HepG2 (cell line): ENCODE data around the gene TAF12. TPM values are rescaled to one million over a fixed set of nuclear protein-coding genes. Genes with fewer than 3 reads are reported as not detected.

Experiments used
- ATF7 ChIP-seq, 2 experiments: fragments of 450-650 bp in 1 of 2; sonication (generic) in 1 of 2; formaldehyde crosslinking in 1 of 2; IDR thresholded peaks; 2 replicates each; pipeline versions ENCODE4 v1.4.0 to v1.6.1; 2016 to 2020; ENCODE audit warnings: antibody characterized with exemption in 1 of 2, mild to moderate bottlenecking in 1 of 2, missing genetic modification reagents in 1 of 2
- BCL6 ChIP-seq: IDR thresholded peaks from 2 replicates; pipeline ENCODE4 v1.6.1; 2016; ENCODE audit warnings: missing genetic modification reagents, missing compliant biosample characterization
- BRCA1 ChIP-seq: sonication (generic); formaldehyde crosslinking; IDR thresholded peaks from 2 replicates; pipeline ENCODE4 v1.4.0; 2020; ENCODE audit warnings: missing genetic modification reagents
- BRF2 ChIP-seq: sonication (generic); formaldehyde crosslinking; IDR thresholded peaks from 2 replicates; pipeline ENCODE4 v1.8.1; 2022; ENCODE audit warnings: mild to moderate bottlenecking, missing genetic modification reagents
- CHD2 ChIP-seq: IDR thresholded peaks from 2 replicates; pipeline ENCODE4 v1.6.1; 2011; ENCODE audit warnings: low read depth, low read length, improper control_type of control experiment
- GATAD2A ChIP-seq: IDR thresholded peaks from 2 replicates; pipeline ENCODE4 v1.6.1; 2016
- GTF2F1 ChIP-seq: fragments of 150-350 bp; IDR thresholded peaks from 2 replicates; pipeline ENCODE4 v1.6.1; 2014; ENCODE audit warnings: low read length
- JUND ChIP-seq: sonication (generic); formaldehyde crosslinking; IDR thresholded peaks from 2 replicates; pipeline ENCODE4 v1.8.0; 2022; ENCODE audit warnings: mild to moderate bottlenecking, missing genetic modification reagents
- MLX ChIP-seq: IDR thresholded peaks from 2 replicates; pipeline ENCODE4 v1.6.1; 2016
- MXI1 ChIP-seq: IDR thresholded peaks from 3 replicates; pipeline ENCODE4 v1.6.1; 2012; ENCODE audit warnings: low read depth, low read length, inconsistent platforms, borderline replicate concordance
- MZF1 ChIP-seq: sonication (generic); formaldehyde crosslinking; IDR thresholded peaks from 2 replicates; pipeline ENCODE4 v1.8.1; 2023; ENCODE audit warnings: mild to moderate bottlenecking, missing genetic modification reagents, borderline replicate concordance
- PAX8 ChIP-seq: sonication (generic); formaldehyde crosslinking; IDR thresholded peaks from 2 replicates; pipeline ENCODE4 v1.8.0; 2022; ENCODE audit warnings: mild to moderate bottlenecking, missing genetic modification reagents, borderline replicate concordance
- STAG1 ChIP-seq: sonication (generic); formaldehyde crosslinking; IDR thresholded peaks from 2 replicates; pipeline ENCODE4 v1.4.0; 2020; ENCODE audit warnings: missing genetic modification reagents
- TOPORS ChIP-seq: sonication (generic); formaldehyde crosslinking; IDR thresholded peaks from 2 replicates; pipeline ENCODE4 v1.8.0; 2023; ENCODE audit warnings: mild to moderate bottlenecking, missing genetic modification reagents
- ZFY ChIP-seq: sonication (generic); formaldehyde crosslinking; IDR thresholded peaks from 2 replicates; pipeline ENCODE4 v1.4.0; 2020; ENCODE audit warnings: missing genetic modification reagents
- ZHX2 ChIP-seq, 2 experiments: sonication (generic) in 1 of 2; formaldehyde crosslinking in 1 of 2; IDR thresholded peaks; 2 replicates each; pipeline versions ENCODE4 v1.6.1 to v1.9.0; 2014 to 2022; ENCODE audit warnings: antibody characterized with exemption in 1 of 2, borderline replicate concordance in 1 of 2, inconsistent platforms in 1 of 2, low read depth in 1 of 2, missing genetic modification reagents in 1 of 2
- ZNF546 ChIP-seq: sonication (generic); formaldehyde crosslinking; conservative IDR thresholded peaks from 2 replicates; pipeline ENCODE4 v1.8.1; 2023; ENCODE audit warnings: mild to moderate bottlenecking, missing genetic modification reagents
- ZNF574 ChIP-seq: sonication (generic); formaldehyde crosslinking; IDR thresholded peaks from 2 replicates; pipeline ENCODE4 v1.4.0; 2020; ENCODE audit warnings: missing genetic modification reagents
- ZNF737 ChIP-seq: sonication (generic); formaldehyde crosslinking; IDR thresholded peaks from 2 replicates; pipeline ENCODE4 v1.5.0; 2020; ENCODE audit warnings: missing genetic modification reagents, mild to moderate bottlenecking, borderline replicate concordance
- ZNF75D ChIP-seq: sonication (generic); formaldehyde crosslinking; IDR thresholded peaks from 2 replicates; pipeline ENCODE4 v1.8.1; 2023; ENCODE audit warnings: missing genetic modification reagents, mild to moderate bottlenecking, borderline replicate concordance
- ZNF766 ChIP-seq: sonication (generic); formaldehyde crosslinking; IDR thresholded peaks from 2 replicates; pipeline ENCODE4 v1.5.0; 2020; ENCODE audit warnings: missing genetic modification reagents, borderline replicate concordance
- polyA plus RNA-seq, 8 experiments: library from polyadenylated mRNA; depleted of rRNA in 3 of 8; stranded (reverse) in 7 of 8; unstranded in 1 of 8; fragments of >200 nt; fragmentation: Illumina TruSeq in 4 of 8; extraction: Trizol in 4 of 8; gene quantifications; 2 replicates each; pipeline versions ENCODE4 v1.2.1 to v1.2.3, GENCODE V29; 2011 to 2016; ENCODE audit warnings: low read depth in 4 of 8, missing spikeins in 1 of 8, mixed read lengths in 1 of 8; ENCODE audit not compliant: insufficient read depth in 1 of 8
- total RNA-seq, 5 experiments: library from RNA; depleted of rRNA; stranded (reverse); fragments of >200 nt; fragmentation: Illumina TruSeq; extraction: Trizol; gene quantifications; 2 replicates each; pipeline ENCODE4 v1.2.3, GENCODE V29; 2016; ENCODE audit warnings: low read depth in 1 of 5

TAF12 gene
- total and polyA plus RNA-seq, 2 of the 13 experiments (the other 11 are each of a cell fraction or from before 2014, with no cell fraction given) = 16.3 to 17.1 TPM

GRCh38 chr1:28646040-28646439 is 3.2 kb upstream of the TAF12 start (continued):
- TF ChIP-seq ZHX2 (IDR thresholded peaks at IDR 0.05; ENCODE audit: low read depth) (no peak), ZHX2 (CRISPR knock-in tag; IDR thresholded peaks at IDR 0.05; ENCODE audit: borderline replicate concordance) (no peak), STAG1 (CRISPR knock-in tag) (no peak), GTF2F1 (no peak), ATF7 (IDR thresholded peaks at IDR 0.05) (no peak), ATF7 (CRISPR knock-in tag; IDR thresholded peaks at IDR 0.05) (no peak), TOPORS (CRISPR knock-in tag) (no peak), MXI1 (peak; percentile 22; the same call in 1 of the 3 replicates), BRF2 (CRISPR knock-in tag) (no peak), ZFY (CRISPR knock-in tag) (no peak), GATAD2A (CRISPR knock-in tag) (peak; percentile 48; the same call in 1 of the 2 replicates), MZF1 (CRISPR knock-in tag) (no peak), ZNF737 (CRISPR knock-in tag) (no peak), PAX8 (CRISPR knock-in tag) (no peak), ZNF75D (CRISPR knock-in tag) (no peak), CHD2 (no peak), BRCA1 (CRISPR knock-in tag) (no peak), ZNF574 (CRISPR knock-in tag) (peak; percentile 25; the same call in 1 of the 2 replicates), JUND (no peak), ZNF766 (CRISPR knock-in tag) (no peak), BCL6 (peak; percentile 28; the same call in 1 of the 2 replicates), ZNF546 (CRISPR knock-in tag) (no peak), MLX (no peak)
